ENCODE data around the gene TEDC1. TPM values are rescaled to one million over a fixed set of nuclear protein-coding genes. Genes with fewer than 3 reads are reported as not detected.
"Not testable (repeated sequence)": the region's sequence is repeated elsewhere in the genome, so short reads cannot be mapped to it uniquely, and the experiment has no call there.

The TEDC1 gene
- total RNA-seq, 1 experiment from 2014 or later = 34.0 TPM

GRCh38 chr14:105538481-105539049 lies 47.5 kb downstream of the TEDC1 start:
- DNase-seq (ENCODE audit: low spot score) = no peak
- intact Hi-C loops (cut with micrococcal nuclease; ENCODE audit: unreplicated experiment) = no loop called here
- Histone ChIP-seq H3K27ac (ENCODE audit: low read depth, low read length, poor library complexity, severe bottlenecking) (no peak overlapping the region), H3K36me3 (ENCODE audit: insufficient read depth, low read length, poor library complexity, severe bottlenecking) (no peaks in the 10 kb centered on the region), H3K27me3 (replicated peaks; ENCODE audit: insufficient read depth, low read depth, low read length, poor library complexity) (no peaks in the 10 kb centered on the region), H3K4me3 (ENCODE audit: low read depth, low read length, poor library complexity, severe bottlenecking) (no peak overlapping the region), H3K9me3 (ENCODE audit: low read depth, low read length, poor library complexity, severe bottlenecking) (peaks cover 5% of the 10 kb centered on the region), H3K4me1 (ENCODE audit: insufficient read depth, low read length, poor library complexity, severe bottlenecking) (no peaks in the 10 kb centered on the region)
- BruUV-seq (replicated peaks) = no TSS peak
- ChIA-PET CTCF (interaction anchor here (0.6 kb wide), 1 partner anchor 168 kb away, joined by 10 read pairs; no protein-coding TSS in a partner anchor), POLR2A (ENCODE audit: low non-redundant PET) (no interaction called here)
- TF ChIP-seq EZH2 (IDR thresholded peaks at IDR 0.05; ENCODE audit: borderline replicate concordance, low read depth, low read length, poor library complexity, severe bottlenecking) = no peak
- TF ChIP-seq CTCF (conservative IDR thresholded peaks at IDR 0.05; ENCODE audit: low read depth, low read length) = no peak

GRCh38 chr14:105540811-105541210 lies 49.8 kb downstream of the TEDC1 start:
- TF ChIP-seq CTCF (conservative IDR thresholded peaks at IDR 0.05; ENCODE audit: low read depth, low read length) (no peak), EZH2 (IDR thresholded peaks at IDR 0.05; ENCODE audit: borderline replicate concordance, low read depth, low read length, poor library complexity, severe bottlenecking) (no peak)
- H3K9me3 ChIP-seq (ENCODE audit: low read depth, low read length, poor library complexity, severe bottlenecking) = peaks cover 5% of the 10 kb centered on the region

GRCh38 chr14:105541218-105541875 lies 50.3 kb downstream of the TEDC1 start:
- no peak overlapping the region for H3K27ac ChIP-seq (ENCODE audit: low read depth, low read length, poor library complexity, severe bottlenecking)
- ChIA-PET CTCF (no interaction called here), POLR2A (ENCODE audit: low non-redundant PET) (no interaction called here)
- H3K4me3 ChIP-seq (ENCODE audit: low read depth, low read length, poor library complexity, severe bottlenecking) = no peak overlapping the region
- no peak for DNase-seq (ENCODE audit: low spot score)
- H3K36me3 ChIP-seq (ENCODE audit: insufficient read depth, low read length, poor library complexity, severe bottlenecking) = no peaks in the 10 kb centered on the region
- H3K27me3 ChIP-seq (replicated peaks; ENCODE audit: insufficient read depth, low read depth, low read length, poor library complexity) = no peaks in the 10 kb centered on the region
- H3K4me1 ChIP-seq (ENCODE audit: insufficient read depth, low read length, poor library complexity, severe bottlenecking) = no peaks in the 10 kb centered on the region
- no peak for TF ChIP-seq CTCF (conservative IDR thresholded peaks at IDR 0.05; ENCODE audit: low read depth, low read length)
- TF ChIP-seq EZH2 (IDR thresholded peaks at IDR 0.05; ENCODE audit: borderline replicate concordance, low read depth, low read length, poor library complexity, severe bottlenecking) = no peak
- BruUV-seq (replicated peaks) = no TSS peak
- H3K9me3 ChIP-seq (ENCODE audit: low read depth, low read length, poor library complexity, severe bottlenecking) = peaks cover 5% of the 10 kb centered on the region
- intact Hi-C loops (cut with micrococcal nuclease; ENCODE audit: unreplicated experiment) = loop anchor here (10.0 kb wide), 2 partner anchors 403 to 473 kb away; no protein-coding TSS in a partner anchor

More at GRCh38 chr14:105540811-105541210, 49.8 kb downstream of the TEDC1 start:
- intact Hi-C loops (cut with micrococcal nuclease; ENCODE audit: unreplicated experiment) = loop anchor here (10.0 kb wide), 2 partner anchors 404 to 474 kb away; no protein-coding TSS in a partner anchor
- CTCF ChIA-PET = no interaction called here
- H3K27ac ChIP-seq (ENCODE audit: low read depth, low read length, poor library complexity, severe bottlenecking) = no peak overlapping the region
- no peaks in the 10 kb centered on the region for H3K4me1 ChIP-seq (ENCODE audit: insufficient read depth, low read length, poor library complexity, severe bottlenecking)
- BruUV-seq (replicated peaks) = no TSS peak
- no peak overlapping the region for H3K4me3 ChIP-seq (ENCODE audit: low read depth, low read length, poor library complexity, severe bottlenecking)
- POLR2A ChIA-PET (ENCODE audit: low non-redundant PET) = no interaction called here
- H3K27me3 ChIP-seq (replicated peaks; ENCODE audit: insufficient read depth, low read depth, low read length, poor library complexity) = no peaks in the 10 kb centered on the region
- no peaks in the 10 kb centered on the region for H3K36me3 ChIP-seq (ENCODE audit: insufficient read depth, low read length, poor library complexity, severe bottlenecking)
- DNase-seq (ENCODE audit: low spot score) = no peak

- POLR2A ChIA-PET (ENCODE audit: low non-redundant PET); H3K36me3 ChIP-seq (ENCODE audit: insufficient read depth, low read length, poor library complexity, severe bottlenecking); H3K4me3 ChIP-seq (ENCODE audit: low read depth, low read length, poor library complexity, severe bottlenecking); H3K9me3 ChIP-seq (ENCODE audit: low read depth, low read length, poor library complexity, severe bottlenecking); H3K27ac ChIP-seq (ENCODE audit: low read depth, low read length, poor library complexity, severe bottlenecking); H3K27me3 ChIP-seq (replicated peaks; ENCODE audit: insufficient read depth, low read depth, low read length, poor library complexity); DNase-seq (ENCODE audit: low spot score); BruUV-seq (replicated peaks); H3K4me1 ChIP-seq (ENCODE audit: insufficient read depth, low read length, poor library complexity, severe bottlenecking); CTCF ChIA-PET: not testable (repeated sequence)
- intact Hi-C loops (cut with micrococcal nuclease; ENCODE audit: unreplicated experiment) = loop anchor here (10.0 kb wide), 2 partner anchors 399 to 469 kb away; no protein-coding TSS in a partner anchor
Measured at GRCh38 chr14:105545676-105546075, 54.6 kb downstream of the TEDC1 start.

- H3K27ac ChIP-seq (ENCODE audit: low read depth, low read length, poor library complexity, severe bottlenecking); H3K27me3 ChIP-seq (replicated peaks; ENCODE audit: insufficient read depth, low read depth, low read length, poor library complexity); H3K36me3 ChIP-seq (ENCODE audit: insufficient read depth, low read length, poor library complexity, severe bottlenecking); H3K9me3 ChIP-seq (ENCODE audit: low read depth, low read length, poor library complexity, severe bottlenecking); BruUV-seq (replicated peaks); H3K4me1 ChIP-seq (ENCODE audit: insufficient read depth, low read length, poor library complexity, severe bottlenecking); POLR2A ChIA-PET (ENCODE audit: low non-redundant PET); CTCF ChIA-PET; DNase-seq (ENCODE audit: low spot score); H3K4me3 ChIP-seq (ENCODE audit: low read depth, low read length, poor library complexity, severe bottlenecking): not testable (repeated sequence)
- intact Hi-C loops (cut with micrococcal nuclease; ENCODE audit: unreplicated experiment) = loop anchor here (10.0 kb wide), 2 partner anchors 398 to 468 kb away; no protein-coding TSS in a partner anchor
Measured at GRCh38 chr14:105546410-105546809, 55.4 kb downstream of the TEDC1 start.
